Activated CD8-positive, alpha-beta memory T cell treated with anti-CD3 and anti-CD28 coated beads, Interleukin-2, amount 50 U/mL, for 24 hours (primary cell): Measurements from ENCODE around the gene TGM5.
"Not testable (repeated sequence)": the region's sequence is repeated elsewhere in the genome, so short reads cannot be mapped to it uniquely, and the experiment has no call there.

Source experiments
- DNase-seq: peaks from one replicate; pipeline ENCODE4 v3.0.0-alpha.2; 2020; ENCODE audit errors: extremely low read depth

Gene TGM5

GRCh38 chr15:43249236-43249635 lies 17.5 kb downstream of the TGM5 start:
- no peak for DNase-seq

- no peak for DNase-seq
Observed at GRCh38 chr15:43246261-43246774, 20.4 kb downstream of the TGM5 start.

- DNase-seq = no peak
Observed at GRCh38 chr15:43244092-43244491, 22.6 kb downstream of the TGM5 start.

- no peak for DNase-seq
Observed at GRCh38 chr15:43243020-43243645, 23.6 kb downstream of the TGM5 start.

GRCh38 chr15:43242616-43243015 lies 24.1 kb downstream of the TGM5 start:
- no peak for DNase-seq

GRCh38 chr15:43241100-43241499 lies 25.6 kb downstream of the TGM5 start:
- DNase-seq = no peak

- no peak for DNase-seq
Observed at GRCh38 chr15:43239732-43240491, 26.8 kb downstream of the TGM5 start.

GRCh38 chr15:43238671-43239131 lies 28.0 kb downstream of the TGM5 start:
- DNase-seq = no peak

- no peak for DNase-seq
Observed at GRCh38 chr15:43237842-43238470, 28.8 kb downstream of the TGM5 start.

GRCh38 chr15:43235536-43235935 lies 31.2 kb downstream of the TGM5 start:
- DNase-seq = no peak

GRCh38 chr15:43232289-43232874 lies 34.3 kb downstream of the TGM5 start:
- no peak for DNase-seq

- DNase-seq = no peak
Observed at GRCh38 chr15:43230640-43231115, 36.0 kb downstream of the TGM5 start.

- no peak for DNase-seq
Observed at GRCh38 chr15:43229977-43230376, 36.8 kb downstream of the TGM5 start.

GRCh38 chr15:43226436-43227305 lies 40.1 kb downstream of the TGM5 start:
- no peak for DNase-seq

GRCh38 chr15:43225950-43226255 lies 40.8 kb downstream of the TGM5 start:
- not testable (repeated sequence) for DNase-seq

GRCh38 chr15:43225201-43225949 lies 41.4 kb downstream of the TGM5 start:
- DNase-seq = no peak

GRCh38 chr15:43221422-43221821 lies 45.3 kb downstream of the TGM5 start:
- DNase-seq = no peak

- no peak for DNase-seq
Observed at GRCh38 chr15:43220991-43221403, 45.7 kb downstream of the TGM5 start, which contains the start of gene EPB42. TSS of gene EPB42 (minus strand) at chr15:43221018. CDS start at chr15:43220825, 193 bp downstream.

GRCh38 chr15:43219929-43220928 lies 46.5 kb downstream of the TGM5 start:
- DNase-seq = no peak
